WTC11 (cell line): ENCODE data around the gene CHD6. TPM values are rescaled to one million over a fixed set of nuclear protein-coding genes. Genes with fewer than 3 reads are reported as not detected.

Source experiments
- ATAC-seq: fragments of 200-7000 bp; cut with Tn5 transposase; 2 replicates; pipeline ENCODE4 v1.10.0; 2021; ENCODE audit warnings: mild to moderate bottlenecking, moderate library complexity
- CTCF ChIA-PET: fragments of 300-600 bp; sonication (Branson Sonifier 250); formaldehyde crosslinking; loops from one replicate; lab custom pipeline; 2021; ENCODE audit warnings: antibody characterized with exemption; lab: Charles Lee
- POLR2A ChIA-PET: fragments of 350-600 bp; sonication (Branson Sonifier 250); formaldehyde crosslinking; loops from one replicate; lab custom pipeline; 2021; ENCODE audit warnings: antibody characterized with exemption; lab: Charles Lee
- DNase-seq: peaks from one replicate; pipeline ENCODE4 v3.0.0; 2021; ENCODE audit warnings: low spot score
- H3K27ac Mint-ChIP-seq: 2 replicates; pipeline ENCODE4 v1.8.0; 2021; ENCODE audit warnings: mixed read lengths
- H3K27me3 Mint-ChIP-seq: 2 replicates; pipeline ENCODE4 v1.8.0; 2021; ENCODE audit warnings: low read depth, mild to moderate bottlenecking, moderate library complexity, mixed read lengths
- H3K36me3 Mint-ChIP-seq: 2 replicates; pipeline ENCODE4 v1.8.0; 2021; ENCODE audit warnings: mixed read lengths
- H3K4me1 Mint-ChIP-seq: 2 replicates; pipeline ENCODE4 v1.8.0; 2022; ENCODE audit warnings: mixed read lengths
- H3K4me3 Mint-ChIP-seq: 2 replicates; pipeline ENCODE4 v1.8.0; 2021; ENCODE audit warnings: mild to moderate bottlenecking, moderate library complexity, mixed read lengths
- H3K9me3 Mint-ChIP-seq: 2 replicates; pipeline ENCODE4 v1.8.0; 2021; ENCODE audit warnings: mixed read lengths
- AR ChIP-seq: fragments of 250-450 bp; sonication (Bioruptor Pico); IDR thresholded peaks from 2 replicates; pipeline ENCODE4 v1.9.0; 2021; ENCODE audit warnings: mild to moderate bottlenecking
- ATF1 ChIP-seq: sonication (generic); formaldehyde crosslinking; IDR thresholded peaks from 2 replicates; pipeline ENCODE4 v1.8.1; 2023; ENCODE audit warnings: mild to moderate bottlenecking, moderate library complexity, missing genetic modification reagents
- CDX4 ChIP-seq: fragments of 250-450 bp; sonication (Bioruptor Pico); IDR thresholded peaks from 2 replicates; pipeline ENCODE4 v1.9.0; 2021; ENCODE audit warnings: moderate library complexity, mild to moderate bottlenecking, inconsistent platforms, borderline replicate concordance
- ESRRA ChIP-seq: sonication (generic); formaldehyde crosslinking; IDR thresholded peaks from 2 replicates; pipeline ENCODE4 v1.8.1; 2022; ENCODE audit warnings: mild to moderate bottlenecking, missing genetic modification reagents, borderline replicate concordance
- GABPB1 ChIP-seq: sonication (generic); formaldehyde crosslinking; IDR thresholded peaks from 2 replicates; pipeline ENCODE4 v1.8.1; 2023; ENCODE audit warnings: mild to moderate bottlenecking, missing genetic modification reagents
- HMGA2 ChIP-seq: fragments of 250-450 bp; sonication (Bioruptor Pico); IDR thresholded peaks from 2 replicates; pipeline ENCODE4 v1.4.0; 2021; ENCODE audit warnings: mild to moderate bottlenecking, moderate library complexity
- IRF2 ChIP-seq: sonication (generic); formaldehyde crosslinking; IDR thresholded peaks from 2 replicates; pipeline ENCODE4 v1.8.0; 2022; ENCODE audit warnings: low read depth, missing genetic modification reagents, borderline replicate concordance
- NR1H2 ChIP-seq: sonication (generic); formaldehyde crosslinking; IDR thresholded peaks from 2 replicates; pipeline ENCODE4 v1.9.0; 2021; ENCODE audit warnings: mild to moderate bottlenecking, moderate library complexity, missing genetic modification reagents
- RELA ChIP-seq: sonication (generic); formaldehyde crosslinking; IDR thresholded peaks from 2 replicates; pipeline ENCODE4 v1.8.1; 2022; ENCODE audit warnings: missing genetic modification reagents, mild to moderate bottlenecking, borderline replicate concordance
- ZNF532 ChIP-seq: fragments of 250-450 bp; sonication (Bioruptor Pico); IDR thresholded peaks from 2 replicates; pipeline ENCODE4 v1.9.0; 2021; ENCODE audit warnings: mild to moderate bottlenecking, borderline replicate concordance
- total RNA-seq: library from RNA; stranded (reverse); gene quantifications from 3 replicates; pipeline ENCODE4 v1.2.3, GENCODE V29; 2021
- TF ChIP-seq, protein P1 (sequence below): fragments of 250-450 bp; sonication (Bioruptor Pico); IDR thresholded peaks from 2 replicates; pipeline ENCODE4 v1.9.0; 2021; ENCODE audit warnings: mild to moderate bottlenecking
- TF ChIP-seq, protein P2 (sequence below): fragments of 250-450 bp; sonication (Bioruptor Pico); IDR thresholded peaks from 2 replicates; pipeline ENCODE4 v1.8.0; 2021; ENCODE audit warnings: mild to moderate bottlenecking
- TF ChIP-seq, protein P3 (sequence below): sonication (generic); formaldehyde crosslinking; IDR thresholded peaks from 2 replicates; pipeline ENCODE4 v1.8.1; 2022; ENCODE audit warnings: mild to moderate bottlenecking, missing genetic modification reagents, moderate library complexity, borderline replicate concordance

Gene CHD6
- total RNA-seq, 1 experiment from 2014 or later: 52.1 TPM

- TF ChIP-seq, protein P1, sequence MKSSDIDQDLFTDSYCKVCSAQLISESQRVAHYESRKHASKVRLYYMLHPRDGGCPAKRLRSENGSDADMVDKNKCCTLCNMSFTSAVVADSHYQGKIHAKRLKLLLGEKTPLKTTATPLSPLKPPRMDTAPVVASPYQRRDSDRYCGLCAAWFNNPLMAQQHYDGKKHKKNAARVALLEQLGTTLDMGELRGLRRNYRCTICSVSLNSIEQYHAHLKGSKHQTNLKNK (CRISPR knock-in tag): no peak
- no peak for TF ChIP-seq ATF1 (CRISPR knock-in tag)
- TF ChIP-seq NR1H2 (CRISPR knock-in tag): no peak
- TF ChIP-seq, protein P2, sequence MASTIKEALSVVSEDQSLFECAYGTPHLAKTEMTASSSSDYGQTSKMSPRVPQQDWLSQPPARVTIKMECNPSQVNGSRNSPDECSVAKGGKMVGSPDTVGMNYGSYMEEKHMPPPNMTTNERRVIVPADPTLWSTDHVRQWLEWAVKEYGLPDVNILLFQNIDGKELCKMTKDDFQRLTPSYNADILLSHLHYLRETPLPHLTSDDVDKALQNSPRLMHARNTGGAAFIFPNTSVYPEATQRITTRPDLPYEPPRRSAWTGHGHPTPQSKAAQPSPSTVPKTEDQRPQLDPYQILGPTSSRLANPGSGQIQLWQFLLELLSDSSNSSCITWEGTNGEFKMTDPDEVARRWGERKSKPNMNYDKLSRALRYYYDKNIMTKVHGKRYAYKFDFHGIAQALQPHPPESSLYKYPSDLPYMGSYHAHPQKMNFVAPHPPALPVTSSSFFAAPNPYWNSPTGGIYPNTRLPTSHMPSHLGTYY (CRISPR knock-in tag): no peak
Observed at GRCh38 chr20:41546535-41546934, 71.6 kb downstream of the CHD6 start (continued).

DNA sequence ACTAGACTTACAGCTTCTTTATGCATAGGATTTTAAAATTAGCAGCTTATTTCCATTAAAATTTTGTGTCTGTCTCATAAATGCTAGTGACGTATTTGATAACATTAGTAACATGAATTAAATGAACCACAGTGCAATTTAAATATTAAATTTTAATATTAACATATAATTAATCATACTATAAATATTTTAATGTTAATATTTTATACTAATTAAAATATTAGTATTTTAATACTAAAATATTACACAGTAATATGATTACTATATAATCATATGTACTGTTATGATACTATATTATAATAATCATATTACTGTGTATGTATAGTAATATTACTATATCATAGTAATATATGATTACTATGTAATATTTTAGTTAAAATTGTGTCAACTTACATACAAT is 73.7 kb downstream of the CHD6 start:
- DNase-seq: no peak
- ATAC-seq: no peak
- H3K9me3 Mint-ChIP-seq: no peaks in the 10 kb centered on the region
- H3K36me3 Mint-ChIP-seq: peaks cover 3% of the 10 kb centered on the region; the same call in 1 of the 2 replicates
- TF ChIP-seq RELA (no peak), HMGA2 (CRISPR knock-in tag) (peak; percentile 94)
- H3K27ac Mint-ChIP-seq: no peak overlapping the region
- ChIA-PET POLR2A (no interaction called here), CTCF (interaction anchor here (1.3 kb wide), 1 partner anchor 10 kb away, joined by 3 read pairs; no protein-coding TSS in a partner anchor)
- H3K4me3 Mint-ChIP-seq: no peak overlapping the region
- H3K27me3 Mint-ChIP-seq: no peaks in the 10 kb centered on the region
- H3K4me1 Mint-ChIP-seq: peaks cover 20% of the 10 kb centered on the region

DNA sequence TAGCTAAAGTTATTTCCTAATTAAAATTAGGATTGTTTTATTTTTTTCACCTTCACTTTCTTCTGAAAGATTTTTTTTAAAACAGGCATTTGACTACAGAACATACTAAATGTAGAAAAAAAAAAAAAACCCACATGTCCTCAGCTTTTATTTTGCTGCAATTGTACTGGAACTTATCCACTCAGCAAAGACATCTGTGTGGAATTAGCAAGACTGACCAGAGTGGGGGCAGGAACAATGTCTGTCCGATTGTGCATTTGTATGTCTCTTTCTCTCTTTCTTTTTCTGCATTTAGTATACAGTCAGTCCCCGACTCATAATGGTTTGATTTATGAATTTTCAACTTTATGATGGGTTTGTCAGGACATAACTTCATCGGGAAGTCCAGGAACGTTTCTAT is 77.3 kb downstream of the CHD6 start:
- Mint-ChIP-seq H3K27me3 (no peaks in the 10 kb centered on the region), H3K4me3 (no peak overlapping the region), H3K4me1 (peaks cover 9% of the 10 kb centered on the region), H3K27ac (no peak overlapping the region), H3K9me3 (peaks cover 12% of the 10 kb centered on the region), H3K36me3 (peaks cover 24% of the 10 kb centered on the region)
- TF ChIP-seq, protein P3, sequence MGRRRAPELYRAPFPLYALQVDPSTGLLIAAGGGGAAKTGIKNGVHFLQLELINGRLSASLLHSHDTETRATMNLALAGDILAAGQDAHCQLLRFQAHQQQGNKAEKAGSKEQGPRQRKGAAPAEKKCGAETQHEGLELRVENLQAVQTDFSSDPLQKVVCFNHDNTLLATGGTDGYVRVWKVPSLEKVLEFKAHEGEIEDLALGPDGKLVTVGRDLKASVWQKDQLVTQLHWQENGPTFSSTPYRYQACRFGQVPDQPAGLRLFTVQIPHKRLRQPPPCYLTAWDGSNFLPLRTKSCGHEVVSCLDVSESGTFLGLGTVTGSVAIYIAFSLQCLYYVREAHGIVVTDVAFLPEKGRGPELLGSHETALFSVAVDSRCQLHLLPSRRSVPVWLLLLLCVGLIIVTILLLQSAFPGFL (CRISPR knock-in tag): no peak
- TF ChIP-seq IRF2: no peak
- TF ChIP-seq AR (CRISPR knock-in tag): no peak
- TF ChIP-seq CDX4 (CRISPR knock-in tag): no peak
- TF ChIP-seq GABPB1 (CRISPR knock-in tag): no peak
- no peak for TF ChIP-seq ESRRA (CRISPR knock-in tag)
- no peak for TF ChIP-seq ZNF532 (CRISPR knock-in tag)
- ATAC-seq: no peak
- no peak for DNase-seq
- POLR2A ChIA-PET: no interaction called here
- CTCF ChIA-PET: interaction anchor here (0.7 to 1.6 kb wide), 3 partner anchors 17 to 152 kb away, joined by 3 to 6 read pairs (median 3); no protein-coding TSS in a partner anchor
